Cardiac muscle cell (in vitro differentiated cells and primary cell): ENCODE results near the gene ATCAY. TPM values are rescaled to one million over a fixed set of nuclear protein-coding genes. Genes with fewer than 3 reads are reported as not detected.

Source experiments
- DNase-seq, 2 donors: peaks; one replicate each; pipeline versions ENCODE4 v3.0.0 to v3.0.0-alpha.2; 2010 to 2017; ENCODE audit warnings: low read depth in 1 of 2, low spot score in 1 of 2
- H3K27ac ChIP-seq: fragments of 200-600 bp; sonication (generic); 2 replicates; pipeline ENCODE4 v1.5.1; 2016
- H3K27me3 ChIP-seq: fragments of 200-600 bp; sonication (generic); 2 replicates; pipeline ENCODE4 v1.6.0; 2016; ENCODE audit warnings: control low read depth
- H3K36me3 ChIP-seq: fragments of 200-600 bp; sonication (generic); 2 replicates; pipeline ENCODE4 v1.5.1; 2016; ENCODE audit warnings: control low read depth
- H3K4me1 ChIP-seq: fragments of 200-600 bp; sonication (generic); 2 replicates; pipeline ENCODE4 v1.8.1; 2017; ENCODE audit warnings: low read depth, mild to moderate bottlenecking, mixed run types
- H3K4me3 ChIP-seq: fragments of 200-600 bp; sonication (generic); 2 replicates; pipeline ENCODE4 v1.5.1; 2016; ENCODE audit warnings: mild to moderate bottlenecking
- H3K9me3 ChIP-seq: fragments of 200-600 bp; sonication (generic); 2 replicates; pipeline ENCODE4 v1.5.1; 2017; ENCODE audit warnings: low read depth, mild to moderate bottlenecking, control low read depth
- CTCF ChIP-seq: IDR thresholded peaks from 2 replicates; pipeline ENCODE4 v1.5.1; 2012; ENCODE audit warnings: low read depth, mild to moderate bottlenecking, low read length
- polyA plus RNA-seq: library from polyadenylated mRNA; unstranded; fragments of >200 nt; fragmentation: Nextera tagmentation; extraction: Ambion mirVana; gene quantifications from 2 replicates; pipeline ENCODE4 v1.2.1, GENCODE V29; 2016
- total RNA-seq: library from RNA; depleted of rRNA; stranded (reverse); fragments of >200 nt; gene quantifications from 2 replicates; pipeline ENCODE4 v1.2.3, GENCODE V29; 2016

ATCAY gene
- total and polyA plus RNA-seq, 2 experiments from 2014 or later, result 0.15 to 0.29 TPM

DNA sequence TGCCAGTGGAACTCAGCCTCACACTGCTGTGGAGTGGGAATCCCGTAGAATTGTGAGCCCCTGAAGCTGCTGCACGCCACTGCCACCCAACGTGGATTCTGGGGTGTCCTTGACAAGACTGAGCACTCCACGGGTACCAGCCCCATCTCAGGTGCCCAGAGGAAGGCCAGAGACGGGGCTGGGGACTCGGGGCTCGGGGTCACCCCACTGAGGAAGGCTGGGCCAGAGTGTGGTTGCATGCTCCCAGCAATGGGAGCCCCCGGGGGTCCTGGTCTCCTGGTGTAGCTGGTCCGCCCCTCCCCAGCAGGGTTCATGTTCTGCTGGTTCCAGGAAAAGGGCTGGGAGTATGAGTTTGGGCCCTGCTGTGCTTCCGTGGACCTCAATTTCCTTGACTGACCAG lies 75.2 kb downstream of the ATCAY start:
- Histone ChIP-seq H3K27ac (peak overlapping the region; percentile 17), H3K27me3 (no peaks in the 10 kb centered on the region), H3K36me3 (peaks cover 23% of the 10 kb centered on the region), H3K4me1 (peaks cover 12% of the 10 kb centered on the region), H3K4me3 (no peak overlapping the region), H3K9me3 (no peaks in the 10 kb centered on the region)
- DNase-seq, result no peak
- no peak for TF ChIP-seq CTCF

DNA sequence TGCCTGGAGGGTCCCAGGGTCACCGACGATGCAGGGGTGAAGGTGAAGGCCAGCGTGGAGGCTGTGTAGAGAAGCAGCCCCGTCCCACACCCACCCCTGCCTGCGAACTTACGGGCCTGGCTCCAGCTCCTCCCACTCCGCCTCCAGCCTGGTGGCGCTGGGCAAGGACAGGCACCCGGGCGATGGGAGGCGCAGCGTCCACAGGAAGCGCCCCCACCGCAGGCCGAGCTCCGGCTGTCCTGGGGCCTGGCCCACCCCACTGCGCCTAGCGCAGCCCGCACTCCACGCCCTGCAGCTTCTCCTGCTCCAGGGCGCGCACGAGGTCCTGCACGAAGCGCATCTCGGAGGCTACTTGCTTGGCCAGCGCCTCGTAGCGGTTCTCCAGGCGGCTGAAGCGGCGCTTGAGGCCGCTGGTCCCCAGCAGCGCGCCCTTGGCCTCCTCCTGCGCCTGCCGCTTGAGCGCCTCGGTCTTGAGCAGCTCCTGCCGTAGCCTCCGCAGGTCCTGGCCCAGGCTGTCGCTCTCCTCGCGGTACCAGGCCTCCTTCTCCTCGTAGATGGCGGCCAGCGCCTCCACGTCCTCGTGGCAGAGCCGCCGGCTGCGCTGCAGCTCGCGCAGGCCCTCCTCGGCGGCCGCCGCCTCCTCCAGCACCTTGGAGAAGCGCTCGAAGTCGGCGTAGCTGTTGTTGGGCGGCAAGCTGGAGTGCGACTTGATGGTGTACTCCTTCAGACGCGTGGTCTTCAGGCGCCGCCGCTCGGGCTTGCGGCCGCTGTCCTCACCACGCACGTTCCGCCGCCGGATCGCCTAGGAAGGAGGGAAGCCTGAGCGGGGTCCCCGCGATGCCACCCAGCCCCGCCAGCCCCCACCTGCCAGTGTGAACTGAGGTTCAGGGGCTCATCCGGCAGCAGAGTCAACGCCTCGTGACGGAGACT lies 78.6 kb downstream of the ATCAY start:
- Histone ChIP-seq H3K4me1 (no peaks in the 10 kb centered on the region), H3K9me3 (no peaks in the 10 kb centered on the region), H3K27me3 (no peaks in the 10 kb centered on the region), H3K27ac (no peak overlapping the region), H3K4me3 (no peak overlapping the region), H3K36me3 (peaks cover 54% of the 10 kb centered on the region)
- TF ChIP-seq CTCF, result no peak
- no peak for DNase-seq

- Histone ChIP-seq H3K27ac (no peak overlapping the region), H3K27me3 (no peaks in the 10 kb centered on the region), H3K36me3 (peaks cover 55% of the 10 kb centered on the region), H3K9me3 (no peaks in the 10 kb centered on the region), H3K4me3 (no peak overlapping the region), H3K4me1 (no peaks in the 10 kb centered on the region)
- TF ChIP-seq CTCF, result no peak
- DNase-seq, result no peak
Observed at GRCh38 chr19:3959766-3960131, 79.3 kb downstream of the ATCAY start.

- H3K4me1 ChIP-seq, result no peaks in the 10 kb centered on the region
- peak overlapping the region; percentile 62 for H3K27ac ChIP-seq
- H3K36me3 ChIP-seq, result peaks cover 61% of the 10 kb centered on the region
- H3K4me3 ChIP-seq, result no peak overlapping the region
- H3K27me3 ChIP-seq, result no peaks in the 10 kb centered on the region
- TF ChIP-seq CTCF, result no peak
- no peak for DNase-seq
- H3K9me3 ChIP-seq, result no peaks in the 10 kb centered on the region
Observed at GRCh38 chr19:3961007-3961406, 80.5 kb downstream of the ATCAY start.

- TF ChIP-seq CTCF, result no peak
- H3K4me3 ChIP-seq, result no peak overlapping the region
- DNase-seq, result no peak
- no peaks in the 10 kb centered on the region for H3K27me3 ChIP-seq
- H3K9me3 ChIP-seq, result no peaks in the 10 kb centered on the region
- peaks cover 10% of the 10 kb centered on the region for H3K4me1 ChIP-seq
- H3K27ac ChIP-seq, result no peak overlapping the region
- H3K36me3 ChIP-seq, result peaks cover 74% of the 10 kb centered on the region
Observed at GRCh38 chr19:3963458-3964255, 83.2 kb downstream of the ATCAY start.
